Measurements from ENCODE around the gene PRR16. TPM values are rescaled to one million over a fixed set of nuclear protein-coding genes. Genes with fewer than 3 reads are reported as not detected.

Gene PRR16
- total and polyA plus RNA-seq, 2 experiments from 2014 or later, result 15.3 to 16.1 TPM

- DNase-seq (ENCODE audit: low spot score), result no peak
- Histone ChIP-seq H2AFZ (no peak overlapping the region), H3K9me2 (replicated peaks; ENCODE audit: insufficient read depth) (no peaks in the 10 kb centered on the region), H3K36me3 (replicated peaks; ENCODE audit: insufficient read depth, low read depth) (no peaks in the 10 kb centered on the region), H3K4me2 (no peak overlapping the region), H3K4me1 (ENCODE audit: insufficient read depth) (no peaks in the 10 kb centered on the region), H3K4me3 (no peak overlapping the region), H3K79me2 (no peaks in the 10 kb centered on the region), H3K27ac (no peak overlapping the region), H4K20me1 (ENCODE audit: insufficient read depth, poor library complexity, severe bottlenecking) (no peaks in the 10 kb centered on the region), H3K27me3 (no peaks in the 10 kb centered on the region), H3K9me3 (ENCODE audit: low read depth) (no peaks in the 10 kb centered on the region)
- WGBS (ENCODE audit: low lambda C conversion rate, missing lambda C conversion rate), result 78% methylated on average over 2 of the region's 2 CpGs
- TF ChIP-seq EZH2phosphoT487 (IDR thresholded peaks at IDR 0.05; ENCODE audit: low read depth, severe bottlenecking, unreplicated experiment) (no peak), EZH2 (IDR thresholded peaks at IDR 0.05; ENCODE audit: borderline replicate concordance) (no peak), CTCF (IDR thresholded peaks at IDR 0.05; ENCODE audit: poor library complexity) (no peak)
These were observed 127.8 kb downstream of the PRR16 start for GRCh38 chr5:120591911-120592310.

GRCh38 chr5:120599576-120599975 lies 135.5 kb downstream of the PRR16 start:
- Histone ChIP-seq H3K36me3 (replicated peaks; ENCODE audit: insufficient read depth, low read depth) (no peaks in the 10 kb centered on the region), H3K79me2 (peaks cover 11% of the 10 kb centered on the region), H3K4me3 (no peak overlapping the region), H3K27me3 (no peaks in the 10 kb centered on the region), H3K4me2 (no peak overlapping the region), H2AFZ (no peak overlapping the region), H3K9me2 (replicated peaks; ENCODE audit: insufficient read depth) (no peaks in the 10 kb centered on the region), H3K4me1 (ENCODE audit: insufficient read depth) (no peaks in the 10 kb centered on the region), H4K20me1 (ENCODE audit: insufficient read depth, poor library complexity, severe bottlenecking) (no peaks in the 10 kb centered on the region), H3K9me3 (ENCODE audit: low read depth) (no peaks in the 10 kb centered on the region), H3K27ac (no peak overlapping the region)
- no peak for DNase-seq (ENCODE audit: low spot score)
- WGBS (ENCODE audit: low lambda C conversion rate, missing lambda C conversion rate), result 44% methylated on average over 2 of the region's 2 CpGs
- TF ChIP-seq EZH2phosphoT487 (IDR thresholded peaks at IDR 0.05; ENCODE audit: low read depth, severe bottlenecking, unreplicated experiment), result no peak
- TF ChIP-seq EZH2 (IDR thresholded peaks at IDR 0.05; ENCODE audit: borderline replicate concordance), result no peak
- TF ChIP-seq CTCF (IDR thresholded peaks at IDR 0.05; ENCODE audit: poor library complexity), result no peak

GRCh38 chr5:120600639-120601038 lies 136.5 kb downstream of the PRR16 start:
- Histone ChIP-seq H3K36me3 (replicated peaks; ENCODE audit: insufficient read depth, low read depth) (no peaks in the 10 kb centered on the region), H3K4me3 (no peak overlapping the region), H3K27ac (no peak overlapping the region), H3K4me2 (no peak overlapping the region), H3K27me3 (no peaks in the 10 kb centered on the region), H4K20me1 (ENCODE audit: insufficient read depth, poor library complexity, severe bottlenecking) (no peaks in the 10 kb centered on the region), H3K79me2 (peaks cover 11% of the 10 kb centered on the region), H3K9me3 (ENCODE audit: low read depth) (no peaks in the 10 kb centered on the region), H3K4me1 (ENCODE audit: insufficient read depth) (no peaks in the 10 kb centered on the region), H3K9me2 (replicated peaks; ENCODE audit: insufficient read depth) (no peaks in the 10 kb centered on the region), H2AFZ (no peak overlapping the region)
- no peak for DNase-seq (ENCODE audit: low spot score)
- 85% methylated on average over 4 of the region's 4 CpGs for WGBS (ENCODE audit: low lambda C conversion rate, missing lambda C conversion rate)
- no peak for TF ChIP-seq EZH2 (IDR thresholded peaks at IDR 0.05; ENCODE audit: borderline replicate concordance)
- no peak for TF ChIP-seq CTCF (IDR thresholded peaks at IDR 0.05; ENCODE audit: poor library complexity)
- TF ChIP-seq EZH2phosphoT487 (IDR thresholded peaks at IDR 0.05; ENCODE audit: low read depth, severe bottlenecking, unreplicated experiment), result no peak

DNA sequence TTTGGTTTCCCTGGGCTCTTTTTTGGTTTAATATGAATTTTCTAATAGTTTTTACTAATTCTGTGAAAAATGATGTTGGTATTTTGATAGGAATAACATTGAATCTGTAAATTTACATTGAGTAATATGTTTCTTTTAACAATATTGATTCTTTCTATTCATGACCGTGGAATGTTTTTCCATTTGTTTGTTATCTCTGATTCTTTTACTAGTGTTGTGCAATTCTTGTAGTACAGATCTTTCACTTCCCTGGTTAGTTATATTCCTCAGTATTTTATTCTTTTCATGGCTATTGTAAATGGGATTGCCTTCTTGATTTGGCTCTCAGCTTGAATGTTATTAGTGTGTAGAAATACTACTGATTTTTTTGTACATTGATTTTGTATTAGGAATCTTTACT lies 137.9 kb downstream of the PRR16 start:
- Histone ChIP-seq H3K79me2 (peaks cover 11% of the 10 kb centered on the region), H2AFZ (no peak overlapping the region), H3K9me3 (ENCODE audit: low read depth) (no peaks in the 10 kb centered on the region), H3K4me1 (ENCODE audit: insufficient read depth) (no peaks in the 10 kb centered on the region), H3K4me3 (no peak overlapping the region), H3K27me3 (no peaks in the 10 kb centered on the region), H3K9me2 (replicated peaks; ENCODE audit: insufficient read depth) (no peaks in the 10 kb centered on the region), H3K27ac (no peak overlapping the region), H4K20me1 (ENCODE audit: insufficient read depth, poor library complexity, severe bottlenecking) (no peaks in the 10 kb centered on the region), H3K4me2 (no peak overlapping the region), H3K36me3 (replicated peaks; ENCODE audit: insufficient read depth, low read depth) (no peaks in the 10 kb centered on the region)
- no peak for DNase-seq (ENCODE audit: low spot score)
- WGBS (ENCODE audit: low lambda C conversion rate, missing lambda C conversion rate), result 92% methylated on average over 1 of the region's 1 CpG
- TF ChIP-seq EZH2phosphoT487 (IDR thresholded peaks at IDR 0.05; ENCODE audit: low read depth, severe bottlenecking, unreplicated experiment) (no peak), EZH2 (IDR thresholded peaks at IDR 0.05; ENCODE audit: borderline replicate concordance) (no peak), CTCF (IDR thresholded peaks at IDR 0.05; ENCODE audit: poor library complexity) (no peak)
